C4-2B (cell line): Measurements from ENCODE around the gene HPRT1.

ENCODE experiments used
- H3K27ac ChIP-seq: fragments of 450-650 bp; 2 replicates; pipeline ENCODE4 v1.5.1; 2017
- ZFX ChIP-seq: fragments of 450-650 bp; IDR thresholded peaks from 2 replicates; pipeline ENCODE4 v1.6.1; 2017
- TF ChIP-seq, protein P1 (sequence below): fragments of 450-650 bp; conservative IDR thresholded peaks from 2 replicates; pipeline ENCODE4 v1.5.1; 2017; ENCODE audit warnings: mild to moderate bottlenecking

The HPRT1 gene

DNA sequence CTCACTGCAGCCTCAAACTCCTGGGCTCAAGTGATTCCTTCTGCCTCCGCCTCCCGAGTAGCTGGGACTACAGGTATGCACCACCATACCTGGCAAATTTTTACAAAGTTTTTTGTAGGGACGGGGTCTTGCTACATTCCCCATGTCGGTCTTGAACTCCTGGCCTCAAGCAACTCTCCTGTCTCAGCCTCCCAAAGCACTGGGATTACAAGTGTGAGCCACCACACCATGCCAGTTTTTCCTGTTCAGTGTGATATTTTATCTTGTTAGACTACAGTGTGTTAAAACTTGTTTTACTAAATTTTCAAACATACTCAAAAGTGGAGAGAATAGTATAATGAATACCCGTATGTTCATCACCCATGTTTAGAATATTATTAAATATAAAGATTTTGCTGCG, 12.1 kb downstream of the HPRT1 start:
- H3K27ac ChIP-seq = no peak overlapping the region
- no peak for TF ChIP-seq ZFX
- TF ChIP-seq, protein P1, sequence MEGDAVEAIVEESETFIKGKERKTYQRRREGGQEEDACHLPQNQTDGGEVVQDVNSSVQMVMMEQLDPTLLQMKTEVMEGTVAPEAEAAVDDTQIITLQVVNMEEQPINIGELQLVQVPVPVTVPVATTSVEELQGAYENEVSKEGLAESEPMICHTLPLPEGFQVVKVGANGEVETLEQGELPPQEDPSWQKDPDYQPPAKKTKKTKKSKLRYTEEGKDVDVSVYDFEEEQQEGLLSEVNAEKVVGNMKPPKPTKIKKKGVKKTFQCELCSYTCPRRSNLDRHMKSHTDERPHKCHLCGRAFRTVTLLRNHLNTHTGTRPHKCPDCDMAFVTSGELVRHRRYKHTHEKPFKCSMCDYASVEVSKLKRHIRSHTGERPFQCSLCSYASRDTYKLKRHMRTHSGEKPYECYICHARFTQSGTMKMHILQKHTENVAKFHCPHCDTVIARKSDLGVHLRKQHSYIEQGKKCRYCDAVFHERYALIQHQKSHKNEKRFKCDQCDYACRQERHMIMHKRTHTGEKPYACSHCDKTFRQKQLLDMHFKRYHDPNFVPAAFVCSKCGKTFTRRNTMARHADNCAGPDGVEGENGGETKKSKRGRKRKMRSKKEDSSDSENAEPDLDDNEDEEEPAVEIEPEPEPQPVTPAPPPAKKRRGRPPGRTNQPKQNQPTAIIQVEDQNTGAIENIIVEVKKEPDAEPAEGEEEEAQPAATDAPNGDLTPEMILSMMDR = no peak

DNA sequence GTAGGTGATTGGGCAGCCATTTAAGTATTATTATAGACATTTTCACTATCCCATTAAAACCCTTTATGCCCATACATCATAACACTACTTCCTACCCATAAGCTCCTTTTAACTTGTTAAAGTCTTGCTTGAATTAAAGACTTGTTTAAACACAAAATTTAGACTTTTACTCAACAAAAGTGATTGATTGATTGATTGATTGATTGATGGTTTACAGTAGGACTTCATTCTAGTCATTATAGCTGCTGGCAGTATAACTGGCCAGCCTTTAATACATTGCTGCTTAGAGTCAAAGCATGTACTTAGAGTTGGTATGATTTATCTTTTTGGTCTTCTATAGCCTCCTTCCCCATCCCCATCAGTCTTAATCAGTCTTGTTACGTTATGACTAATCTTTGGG, 16.3 kb downstream of the HPRT1 start:
- TF ChIP-seq, protein P1 = no peak
- TF ChIP-seq ZFX = no peak
- no peak overlapping the region for H3K27ac ChIP-seq

DNA sequence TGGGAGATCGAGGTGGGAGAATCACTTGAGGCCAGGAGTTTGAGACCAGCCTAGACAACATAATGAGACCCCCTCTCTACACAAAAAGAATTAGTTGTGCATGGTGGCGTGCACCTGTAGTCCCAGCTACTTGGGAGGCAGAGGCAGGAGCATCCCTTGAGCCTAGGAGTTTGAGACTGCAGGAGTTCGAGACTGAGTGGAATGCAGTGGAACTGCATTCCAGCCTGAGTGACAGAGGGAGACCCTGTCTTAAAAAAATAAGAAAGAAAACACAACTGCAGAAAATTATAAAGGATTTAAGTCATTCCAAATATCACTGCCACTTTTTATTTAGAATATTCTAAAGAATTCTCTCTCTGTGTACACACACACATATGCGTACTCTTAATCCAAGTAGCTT, 18.4 kb downstream of the HPRT1 start:
- no peak overlapping the region for H3K27ac ChIP-seq
- TF ChIP-seq ZFX = no peak
- TF ChIP-seq, protein P1 = no peak

DNA sequence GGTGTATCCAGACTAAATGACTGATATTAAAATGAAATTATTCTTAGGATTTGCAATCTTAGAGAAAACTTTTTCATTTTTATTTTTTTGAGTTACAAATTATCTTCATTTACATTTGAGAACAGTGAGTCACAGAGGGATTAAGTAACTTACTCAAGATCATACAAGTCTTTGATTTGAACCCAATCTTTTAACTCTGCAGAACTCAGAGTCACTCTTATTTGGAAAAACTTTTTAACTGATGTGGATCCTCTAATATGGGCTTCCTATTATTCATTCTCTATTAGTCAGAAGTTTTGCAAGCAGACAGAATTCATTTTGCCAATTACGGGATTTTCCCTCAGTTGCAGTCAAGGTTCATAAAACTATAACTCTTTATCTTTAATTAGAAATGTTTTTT, 20.1 kb downstream of the HPRT1 start:
- TF ChIP-seq ZFX = no peak
- no peak overlapping the region for H3K27ac ChIP-seq

DNA sequence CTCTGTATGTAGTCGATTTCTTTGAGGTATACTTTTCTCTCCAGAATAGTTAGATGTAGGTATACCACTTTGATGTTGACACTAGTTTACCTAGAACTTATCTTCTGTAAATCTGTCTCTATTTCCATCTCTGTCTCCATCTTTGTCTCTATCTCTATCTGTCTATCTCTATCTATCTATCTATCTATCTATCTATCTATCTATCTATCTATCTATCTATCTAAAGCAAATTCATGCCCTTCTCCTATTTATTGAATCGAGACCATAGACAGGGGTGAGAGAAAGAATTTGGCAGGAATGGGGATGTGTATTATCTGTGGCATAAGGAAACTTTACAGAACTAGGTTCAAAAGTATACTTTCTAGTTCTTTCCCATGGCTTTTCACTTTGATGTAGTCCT, 21.4 kb downstream of the HPRT1 start:
- no peak overlapping the region for H3K27ac ChIP-seq
- TF ChIP-seq, protein P1 = no peak
- no peak for TF ChIP-seq ZFX

DNA sequence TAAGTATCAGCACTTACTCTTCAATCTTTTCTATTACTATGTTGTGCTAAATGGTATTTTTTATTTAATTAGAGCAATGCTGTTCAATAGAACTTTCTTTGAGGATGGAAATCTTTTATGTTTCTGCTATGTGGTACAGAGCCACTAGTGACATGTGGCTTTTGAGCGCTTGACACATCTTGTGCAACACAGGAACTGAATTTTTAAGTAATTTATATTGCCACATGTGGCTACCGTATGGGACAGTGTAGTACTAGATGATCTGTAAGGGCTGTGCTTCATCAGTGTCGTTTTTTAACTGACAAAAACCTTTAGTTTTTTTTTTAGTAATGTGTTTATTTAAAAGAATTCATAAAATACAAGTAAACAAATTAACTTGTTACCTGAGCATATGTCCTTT, 22.4 kb downstream of the HPRT1 start:
- no peak for TF ChIP-seq ZFX
- TF ChIP-seq, protein P1 = no peak
- no peak overlapping the region for H3K27ac ChIP-seq

DNA sequence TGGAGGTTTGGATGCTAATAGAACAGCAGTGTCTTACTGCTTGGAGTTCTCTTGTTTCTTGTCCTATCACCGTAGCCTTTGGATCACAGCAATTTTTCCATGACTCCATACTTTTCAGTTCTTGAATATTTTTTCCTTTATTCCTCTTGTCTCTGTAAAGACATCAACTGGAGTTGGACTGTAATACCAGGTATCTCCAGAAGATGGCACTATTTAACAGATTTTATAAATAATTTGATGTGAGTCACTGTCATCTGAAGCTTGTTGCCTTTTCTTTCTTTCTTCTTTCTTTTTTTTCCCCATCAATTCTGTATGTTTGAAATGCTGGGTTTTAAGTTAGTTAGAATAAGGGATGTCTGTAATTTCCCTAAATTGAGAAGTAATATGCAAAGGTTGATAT, 24.1 kb downstream of the HPRT1 start:
- TF ChIP-seq, protein P1 = peak; percentile 63
- no peak for TF ChIP-seq ZFX
- H3K27ac ChIP-seq = no peak overlapping the region

DNA sequence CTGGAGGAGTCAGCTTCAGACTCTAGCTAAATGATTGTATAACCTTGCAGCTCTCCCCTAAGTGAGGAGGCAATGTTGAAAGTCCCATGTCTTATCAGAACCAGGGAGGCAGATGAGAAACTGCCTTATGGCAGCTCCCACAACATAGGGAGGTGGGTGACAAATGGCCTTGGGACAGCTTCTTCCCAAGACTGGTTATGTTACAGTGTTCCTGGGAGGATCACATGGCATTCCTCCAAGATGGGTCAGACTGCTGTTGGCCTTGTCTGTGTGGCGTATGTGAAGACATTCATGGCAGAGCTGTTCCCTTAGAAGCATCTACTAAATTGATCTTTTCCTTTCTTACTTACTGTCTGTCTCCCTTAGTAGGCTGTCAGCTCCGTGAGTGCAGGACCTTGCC, 42.0 kb downstream of the HPRT1 start:
- TF ChIP-seq, protein P1 = no peak
- TF ChIP-seq ZFX = no peak
- no peak overlapping the region for H3K27ac ChIP-seq
